Skeletal muscle cell (primary cell): ENCODE measurements around the gene SAMD8.
A peak's percentile ranks its signal among the peaks of the same experiment; 100 is the strongest.

Experiments used
- DNase-seq: peaks from one replicate; pipeline ENCODE4 v3.0.0-alpha.2; 2010; ENCODE audit warnings: low read depth
- H3K4me3 ChIP-seq: 2 replicates; pipeline ENCODE4 v1.5.1; 2011; ENCODE audit warnings: low read depth, mild to moderate bottlenecking, control low read depth, low read length, moderate library complexity

The SAMD8 gene

GRCh38 chr10:75083972-75084833 lies 27.3 kb upstream of the SAMD8 start:
- no peak overlapping the region for H3K4me3 ChIP-seq
- peak; percentile 18 for DNase-seq

DNA sequence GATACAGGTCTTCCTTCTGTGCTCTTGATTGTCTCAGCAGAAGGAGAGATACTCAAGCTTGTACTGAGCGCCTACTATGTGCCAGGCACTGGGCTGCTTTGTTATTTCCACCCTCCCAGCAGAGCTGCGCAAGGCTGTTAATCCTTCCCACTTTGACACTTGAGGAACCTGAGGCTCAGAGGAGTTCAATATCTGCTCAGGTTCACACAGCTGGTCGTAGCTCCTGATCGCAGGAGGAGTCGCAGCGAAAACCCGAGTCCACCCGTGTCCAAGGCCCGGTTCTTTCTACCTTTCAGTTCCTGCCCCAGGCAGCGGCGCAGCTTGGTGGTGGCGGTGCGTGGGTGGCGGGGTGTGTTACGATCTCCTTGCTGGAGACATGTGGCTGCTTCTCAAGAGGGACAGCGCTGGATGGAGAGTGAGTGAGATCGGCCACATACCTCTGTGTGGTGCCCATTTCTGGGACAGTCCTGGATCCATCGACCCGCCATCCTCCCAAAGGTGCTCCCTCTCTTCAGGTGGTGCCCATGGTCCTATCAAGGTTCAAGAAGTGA lies 26.5 kb upstream of the SAMD8 start:
- DNase-seq: no peak
- H3K4me3 ChIP-seq: no peak overlapping the region

DNA sequence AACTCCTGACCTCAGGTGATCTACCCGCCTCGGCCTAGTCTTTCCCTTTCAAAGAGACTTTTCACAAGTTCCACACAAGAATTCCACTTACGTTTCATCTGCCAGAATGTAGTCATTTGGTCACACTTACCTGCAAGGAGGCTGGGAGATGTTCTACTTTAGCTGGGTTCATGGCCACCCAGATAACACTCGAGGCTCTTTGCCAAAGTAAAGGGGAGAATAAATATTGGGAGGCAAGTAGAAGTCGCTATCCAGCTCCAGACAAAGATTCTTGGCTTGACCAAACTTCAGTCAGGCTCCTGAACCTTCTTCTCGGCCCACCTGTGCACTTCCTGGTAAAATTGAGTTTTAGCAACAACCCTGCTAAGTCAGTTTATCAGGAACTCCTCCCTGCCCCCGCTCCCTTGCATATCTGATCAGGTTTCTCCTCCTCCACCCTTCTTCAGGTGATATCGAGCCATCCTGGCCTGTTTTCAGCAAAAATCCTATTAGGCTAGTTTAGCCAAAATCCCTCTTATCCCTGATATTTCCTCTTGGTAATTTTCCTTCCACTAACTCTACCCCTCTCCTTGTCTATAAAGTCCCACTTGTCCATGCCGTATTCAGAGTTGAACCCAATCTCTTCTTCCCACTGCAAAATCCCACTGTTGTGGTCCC lies 25.1 kb upstream of the SAMD8 start:
- H3K4me3 ChIP-seq: no peak overlapping the region
- DNase-seq: no peak

GRCh38 chr10:75088640-75089039 lies 22.8 kb upstream of the SAMD8 start:
- no peak for DNase-seq
- H3K4me3 ChIP-seq: no peak overlapping the region

- no peak for DNase-seq
- no peak overlapping the region for H3K4me3 ChIP-seq
Observed at GRCh38 chr10:75089634-75090033, 21.8 kb upstream of the SAMD8 start.

DNA sequence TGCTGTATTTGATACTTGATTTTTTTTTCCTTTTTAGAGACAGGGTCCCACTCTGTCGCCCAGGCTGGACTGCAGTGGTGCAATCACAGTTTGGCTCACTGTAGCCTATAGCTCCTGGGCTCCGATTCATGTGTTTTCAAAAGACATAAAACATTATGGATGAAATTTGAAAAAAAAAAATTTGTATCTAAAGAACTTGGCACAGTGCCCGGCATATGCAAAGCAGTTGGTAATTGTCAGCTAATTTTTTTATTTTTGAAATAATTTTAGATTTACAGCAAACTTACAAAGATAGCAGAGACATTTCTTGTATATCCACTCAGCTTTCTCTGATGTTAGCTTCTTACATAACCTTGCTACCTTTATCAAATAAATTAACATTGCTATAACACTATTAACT lies 20.3 kb upstream of the SAMD8 start:
- H3K4me3 ChIP-seq: no peak overlapping the region

DNA sequence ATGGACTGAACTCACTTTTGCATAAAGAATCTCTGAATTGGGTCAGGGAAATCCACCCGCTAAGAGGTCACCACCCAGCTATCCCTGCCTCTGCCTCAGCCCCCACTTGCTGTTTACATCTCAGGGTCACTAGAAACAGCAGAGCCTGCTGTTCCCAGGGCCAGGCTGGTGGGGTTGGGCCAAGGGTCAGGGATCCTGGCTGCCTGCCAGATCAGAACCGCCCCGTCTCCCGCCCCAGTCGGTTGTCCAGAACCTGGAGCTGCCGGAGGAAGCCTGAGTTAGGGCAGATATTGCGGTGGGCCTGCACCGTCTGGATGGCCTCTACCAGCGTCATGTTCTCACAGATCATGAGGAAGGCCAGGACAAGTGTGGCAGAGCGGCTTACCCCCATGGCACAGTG lies 17.0 kb upstream of the SAMD8 start:
- no peak for DNase-seq
- no peak overlapping the region for H3K4me3 ChIP-seq

More for the DNA sequence above, 20.3 kb upstream of the SAMD8 start:
- DNase-seq: no peak

- DNase-seq: no peak
- H3K4me3 ChIP-seq: no peak overlapping the region
Observed at GRCh38 chr10:75095631-75096030, 15.8 kb upstream of the SAMD8 start.

DNA sequence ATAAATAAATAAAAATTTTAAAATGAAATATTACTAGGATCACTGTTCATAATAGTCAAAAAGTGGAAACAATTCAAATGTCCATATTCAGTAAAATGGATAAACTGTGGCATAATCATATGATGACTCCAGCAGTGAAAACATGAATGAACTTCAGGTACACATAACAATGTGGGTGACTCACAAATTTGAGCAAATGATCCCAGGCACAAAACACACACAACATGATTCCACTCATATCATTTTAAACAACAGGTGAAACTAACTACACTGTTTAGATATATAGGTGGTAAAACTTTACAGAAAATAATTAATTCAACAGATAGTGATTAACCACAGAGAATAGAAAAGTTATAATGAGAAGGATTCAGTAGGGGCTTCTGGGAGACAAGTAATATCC lies 14.7 kb upstream of the SAMD8 start:
- H3K4me3 ChIP-seq: no peak overlapping the region
- no peak for DNase-seq

GRCh38 chr10:75097666-75098285 lies 13.7 kb upstream of the SAMD8 start:
- DNase-seq: no peak
- H3K4me3 ChIP-seq: no peak overlapping the region

- H3K4me3 ChIP-seq: no peak overlapping the region
- no peak for DNase-seq
Observed at GRCh38 chr10:75098902-75099673, 12.4 kb upstream of the SAMD8 start.

- peak overlapping the region; percentile 15 for H3K4me3 ChIP-seq
- no peak for DNase-seq
Observed at GRCh38 chr10:75099952-75100763, 11.3 kb upstream of the SAMD8 start.

DNA sequence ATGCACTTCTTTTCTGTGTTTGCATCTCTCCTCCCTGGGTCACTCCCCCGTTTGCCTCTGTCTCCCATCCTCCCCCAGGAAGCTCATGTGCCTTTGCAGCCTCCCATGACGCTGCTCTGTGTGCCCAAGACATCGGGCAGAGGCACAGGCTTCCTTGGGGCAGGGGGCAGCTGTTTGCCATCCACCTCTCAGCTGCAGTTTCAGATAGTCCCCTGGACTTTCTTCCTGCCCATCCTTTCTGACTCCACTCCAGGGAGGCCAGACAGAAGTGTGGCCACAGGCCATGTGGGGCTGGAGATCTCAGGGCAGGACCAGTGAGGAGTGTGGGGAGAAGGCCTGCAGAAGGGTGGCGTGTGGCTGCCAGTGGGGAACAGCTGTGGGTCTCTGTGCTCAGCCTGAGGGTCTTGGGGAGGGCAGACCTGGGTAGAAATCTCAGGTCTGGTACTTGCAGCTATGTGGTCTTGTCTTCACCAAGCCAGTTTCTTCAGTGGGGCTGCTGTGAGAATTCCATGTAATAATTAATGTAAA lies 10.6 kb upstream of the SAMD8 start:
- no peak overlapping the region for H3K4me3 ChIP-seq
- DNase-seq: no peak

DNA sequence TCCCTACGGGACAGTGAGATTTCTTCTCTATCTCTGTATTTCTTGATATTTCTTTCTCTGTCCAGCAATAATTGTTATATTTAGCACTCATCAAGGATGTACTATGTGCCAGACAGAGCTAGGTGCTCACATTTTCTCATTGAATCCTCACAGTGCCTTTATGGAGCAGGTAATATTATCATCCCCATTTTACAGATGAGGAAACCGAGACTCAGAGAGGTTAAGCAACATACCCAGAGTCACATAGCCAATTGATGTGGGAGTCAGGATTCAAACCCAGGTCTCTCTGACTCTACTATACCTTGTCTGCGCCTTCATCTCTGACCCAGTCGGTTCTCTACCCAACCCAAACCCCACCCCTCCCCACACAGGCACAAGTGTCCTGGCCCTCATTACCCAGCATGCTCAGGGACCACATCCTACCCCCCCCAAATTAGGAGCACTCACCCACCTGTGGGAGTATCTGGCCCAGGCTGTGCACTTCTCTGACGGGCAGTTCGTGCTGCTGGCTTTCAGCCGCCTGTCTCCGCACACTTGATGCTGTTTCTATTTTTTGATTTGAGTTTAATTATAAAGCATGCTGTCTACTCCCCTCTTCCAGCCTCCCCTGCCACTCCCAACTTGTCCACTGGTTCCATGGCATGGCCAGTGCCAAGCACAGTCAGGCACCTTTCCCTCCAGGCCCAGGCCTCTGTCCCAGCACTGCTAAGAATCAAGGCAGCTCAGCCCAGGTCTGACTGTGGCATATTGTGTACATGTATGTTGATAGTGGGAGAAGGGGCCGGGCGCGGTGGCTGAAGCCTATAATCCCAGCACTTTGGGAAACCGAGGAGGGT lies 9.8 kb upstream of the SAMD8 start:
- DNase-seq: no peak
- no peak overlapping the region for H3K4me3 ChIP-seq

- no peak overlapping the region for H3K4me3 ChIP-seq
- DNase-seq: no peak
Observed at GRCh38 chr10:75102830-75103673, 8.4 kb upstream of the SAMD8 start.

DNA sequence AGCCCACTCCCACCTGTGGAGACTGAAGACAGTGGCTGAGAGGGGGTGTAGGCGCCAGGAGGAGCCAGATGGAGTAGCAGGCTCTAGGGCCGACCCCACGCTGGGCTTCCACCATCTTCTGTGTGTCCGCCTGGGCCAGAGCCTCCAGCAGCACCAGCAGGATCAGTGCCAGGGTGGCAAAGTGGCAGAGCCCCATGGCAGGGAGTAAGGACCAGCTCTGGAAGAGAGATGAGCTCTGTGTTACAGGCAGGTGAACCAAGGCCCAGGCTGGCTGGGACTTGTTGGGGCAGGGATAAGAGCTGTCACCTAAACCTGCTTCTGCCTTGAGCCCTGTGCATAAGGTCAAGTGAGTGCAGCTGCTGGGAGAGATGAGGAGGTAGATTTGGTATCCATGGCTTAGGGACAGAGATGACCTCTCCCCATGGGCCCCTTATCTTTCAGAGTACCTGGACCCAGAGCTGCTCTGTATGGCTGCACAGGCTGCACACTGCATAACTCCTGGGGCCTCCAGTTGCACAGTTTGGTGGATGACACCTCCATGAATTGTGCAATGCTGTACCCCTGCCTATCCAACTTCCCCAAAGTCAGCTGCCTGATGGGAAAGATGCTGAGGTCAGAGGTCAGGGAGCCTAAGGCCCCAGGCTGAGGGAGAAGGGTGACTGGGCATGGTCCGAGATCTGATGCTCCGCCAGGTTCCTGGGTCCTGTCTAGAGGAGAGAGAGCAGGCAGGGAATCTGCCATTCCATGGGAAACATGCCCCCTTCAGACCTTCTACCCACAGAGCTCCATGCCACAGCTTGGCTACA lies 7.4 kb upstream of the SAMD8 start:
- DNase-seq: no peak
- no peak overlapping the region for H3K4me3 ChIP-seq
